Liver (tissue), 9 donors: ENCODE data around the gene CCDC33. TPM values are rescaled to one million over a fixed set of nuclear protein-coding genes. Genes with fewer than 3 reads are reported as not detected.

Experiments
- DNase-seq: peaks from one replicate; pipeline ENCODE4 v3.0.0-alpha.2; 2017; ENCODE audit warnings: low spot score
- H3K27ac ChIP-seq, 2 donors: one replicate each; pipeline ENCODE4 v1.7.0; 2013; ENCODE audit warnings: inconsistent platforms in 2 of 2, low read length in 2 of 2, control low read depth in 1 of 2, low read depth in 1 of 2, mild to moderate bottlenecking in 1 of 2
- H3K27me3 ChIP-seq, 4 donors: one replicate each; pipeline versions ENCODE4 v1.6.1 to v1.7.0; 2013; ENCODE audit warnings: low read length in 3 of 4, inconsistent platforms in 1 of 4, mild to moderate bottlenecking in 1 of 4, moderate library complexity in 1 of 4; ENCODE audit not compliant: control insufficient read depth in 4 of 4, insufficient read depth in 4 of 4
- H3K36me3 ChIP-seq, 4 donors: one replicate each; pipeline versions ENCODE4 v1.6.1 to v1.7.0; 2013; ENCODE audit warnings: low read length in 3 of 4, mild to moderate bottlenecking in 3 of 4, low read depth in 1 of 4, moderate library complexity in 1 of 4; ENCODE audit not compliant: control insufficient read depth in 4 of 4, insufficient read depth in 3 of 4
- H3K4me1 ChIP-seq, 4 donors: one replicate each; pipeline versions ENCODE4 v1.6.1 to v1.7.0; 2013; ENCODE audit warnings: low read length in 3 of 4, mild to moderate bottlenecking in 3 of 4, moderate library complexity in 1 of 4; ENCODE audit not compliant: control insufficient read depth in 4 of 4, insufficient read depth in 4 of 4
- H3K4me3 ChIP-seq, 3 donors: one replicate each; pipeline versions ENCODE4 v1.6.1 to v1.7.0; 2013; ENCODE audit warnings: low read length in 3 of 3, control low read depth in 1 of 3, low read depth in 1 of 3, mild to moderate bottlenecking in 1 of 3
- H3K9ac ChIP-seq, 2 donors: one replicate each; pipeline ENCODE4 v1.7.0; 2013; ENCODE audit warnings: low read length in 2 of 2, mild to moderate bottlenecking in 2 of 2, moderate library complexity in 2 of 2, control low read depth in 1 of 2, low read depth in 1 of 2
- H3K9me3 ChIP-seq, 4 donors: one replicate each; pipeline versions ENCODE4 v1.6.1 to v1.7.0; 2013; ENCODE audit warnings: low read length in 3 of 4; ENCODE audit not compliant: control insufficient read depth in 4 of 4
- ATF3 ChIP-seq: IDR thresholded peaks from 2 replicates; pipeline ENCODE4 v1.6.1; 2016; ENCODE audit warnings: antibody characterized with exemption
- CTCF ChIP-seq: fragments of 150-350 bp; IDR thresholded peaks from 2 replicates; pipeline ENCODE4 v1.5.1; 2017; ENCODE audit warnings: improper control_type of control experiment, low read depth, low read length; ENCODE audit not compliant: missing input control
- EGR1 ChIP-seq, 2 donors: IDR thresholded peaks; 2 replicates each; pipeline ENCODE4 v1.6.1; 2016 to 2018; ENCODE audit warnings: antibody characterized with exemption in 2 of 2, low read depth in 2 of 2
- FOXA1 ChIP-seq: IDR thresholded peaks from 2 replicates; pipeline ENCODE4 v1.6.1; 2016; ENCODE audit warnings: antibody characterized with exemption
- FOXA2 ChIP-seq: IDR thresholded peaks from 2 replicates; pipeline ENCODE4 v1.6.1; 2016; ENCODE audit warnings: antibody characterized with exemption
- GABPA ChIP-seq, 2 donors: IDR thresholded peaks in 1 of 2; conservative IDR thresholded peaks in 1 of 2; 2 replicates each; pipeline ENCODE4 v1.6.1; 2016; ENCODE audit warnings: antibody characterized with exemption in 2 of 2, mild to moderate bottlenecking in 1 of 2, moderate library complexity in 1 of 2
- HNF4A ChIP-seq, 2 donors: conservative IDR thresholded peaks; 2 replicates each; pipeline ENCODE4 v1.6.1; 2016; ENCODE audit warnings: antibody characterized with exemption in 2 of 2, mild to moderate bottlenecking in 2 of 2
- HNF4G ChIP-seq: IDR thresholded peaks from 2 replicates; pipeline ENCODE4 v1.6.1; 2016; ENCODE audit warnings: antibody characterized with exemption
- JUND ChIP-seq, 2 donors: IDR thresholded peaks; 2 replicates each; pipeline ENCODE4 v1.6.1; 2016; ENCODE audit warnings: antibody characterized with exemption in 2 of 2
- MAX ChIP-seq: IDR thresholded peaks from 2 replicates; pipeline ENCODE4 v1.6.1; 2016; ENCODE audit warnings: antibody characterized with exemption
- NR2F2 ChIP-seq: IDR thresholded peaks from 2 replicates; pipeline ENCODE4 v1.6.1; 2016; ENCODE audit warnings: antibody characterized with exemption
- RAD21 ChIP-seq, 2 donors: IDR thresholded peaks; 2 replicates each; pipeline ENCODE4 v1.6.1; 2016; ENCODE audit warnings: antibody characterized with exemption in 2 of 2, mild to moderate bottlenecking in 2 of 2
- REST ChIP-seq: IDR thresholded peaks from 2 replicates; pipeline ENCODE4 v1.6.1; 2016; ENCODE audit warnings: antibody characterized with exemption, mild to moderate bottlenecking
- RXRA ChIP-seq, 2 donors: IDR thresholded peaks; 2 replicates each; pipeline ENCODE4 v1.6.1; 2017 to 2018; ENCODE audit warnings: antibody characterized with exemption in 2 of 2, mild to moderate bottlenecking in 1 of 2
- SP1 ChIP-seq: IDR thresholded peaks from 2 replicates; pipeline ENCODE4 v1.6.1; 2018; ENCODE audit warnings: antibody characterized with exemption, mild to moderate bottlenecking
- TAF1 ChIP-seq: conservative IDR thresholded peaks from 2 replicates; pipeline ENCODE4 v1.6.1; 2016; ENCODE audit warnings: antibody characterized with exemption, mild to moderate bottlenecking
- YY1 ChIP-seq: IDR thresholded peaks from 2 replicates; pipeline ENCODE4 v1.6.1; 2016; ENCODE audit warnings: antibody characterized with exemption, mild to moderate bottlenecking
- ZBTB33 ChIP-seq: IDR thresholded peaks from 2 replicates; pipeline ENCODE4 v1.6.1; 2016; ENCODE audit warnings: antibody characterized with exemption
- WGBS: extraction: QIAGEN DNeasy Blood & Tissue Kit; methylation state at CpG from one replicate; pipeline ENCODE4 v1.1.7; 2013; 5-methylcytosine and 5-hydroxymethylcytosine counted together
- polyA plus RNA-seq, 2 donors: library from polyadenylated mRNA; stranded (reverse) in 1 of 2; unstranded in 1 of 2; fragments of 200-250 nt in 1 of 2; fragments of >200 nt in 1 of 2; fragmentation: Nextera tagmentation in 1 of 2; extraction: Ambion mirVana in 1 of 2; gene quantifications; one replicate each; pipeline versions ENCODE4 v1.2.1 to v1.2.3, GENCODE V29; 2013 to 2015
- total RNA-seq, 2 donors: library from RNA; depleted of rRNA; stranded (reverse); fragments of >200 nt; gene quantifications; one replicate each; pipeline ENCODE4 v1.2.3, GENCODE V29; 2014
- donor health status: healthy.
- donor health status: healthy.
- donor health status: healthy.
- donor health status: healthy.
- donor health status: healthy.

Gene CCDC33
- total and polyA plus RNA-seq, 4 donors = not detected

GRCh38 chr15:74193905-74194304, 42.2 kb upstream of the CCDC33 start:
- Histone ChIP-seq H3K9ac (no peak overlapping the region), H3K36me3 (no peaks in the 10 kb centered on the region), H3K27ac (no peak overlapping the region), H3K27me3 (no peaks in the 10 kb centered on the region), H3K4me3 (no peak overlapping the region), H3K9me3 (no peaks in the 10 kb centered on the region), H3K4me1 (no peaks in the 10 kb centered on the region)
- 73% methylated on average over 6 of the region's 6 CpGs for WGBS
- TF ChIP-seq HNF4G (no peak), MAX (no peak), FOXA1 (no peak), GABPA (IDR thresholded peaks at IDR 0.05 in 1 of 2, conservative IDR thresholded peaks at IDR 0.05 in 1 of 2) (no peak), EGR1 (IDR thresholded peaks at IDR 0.05; ENCODE audit: low read depth in 2 of 2) (no peak), YY1 (no peak), SP1 (no peak), CTCF (no peak), RAD21 (IDR thresholded peaks at IDR 0.05) (no peak), TAF1 (no peak), ATF3 (no peak), NR2F2 (no peak), REST (no peak), RXRA (IDR thresholded peaks at IDR 0.05) (no peak), HNF4A (conservative IDR thresholded peaks at IDR 0.05) (no peak), ZBTB33 (no peak), FOXA2 (no peak), JUND (IDR thresholded peaks at IDR 0.05) (no peak)
- DNase-seq = no peak
